BJ (cell line): ENCODE measurements around the gene PRRT1. TPM values are rescaled to one million over a fixed set of nuclear protein-coding genes. Genes with fewer than 3 reads are reported as not detected.
A peak's percentile ranks its signal among the peaks of the same experiment; 100 is the strongest.

ENCODE experiments used
- CTCF ChIA-PET: fragments of 350-600 bp; formaldehyde crosslinking; extraction: SDS; loops from one replicate; lab custom pipeline; 2021; ENCODE audit warnings: antibody characterized with exemption, inconsistent platforms; lab: Yijun Ruan, JAX
- POLR2A ChIA-PET: fragments of 300-600 bp; sonication (Branson Sonifier 250); formaldehyde crosslinking; extraction: SDS; loops from one replicate; lab custom pipeline; 2021; ENCODE audit warnings: antibody characterized with exemption; lab: Charles Lee
- DNase-seq: peaks from one replicate; pipeline ENCODE4 v3.0.0-alpha.2; 2011; ENCODE audit warnings: low read depth
- H3K27me3 ChIP-seq: 2 replicates; pipeline ENCODE4 v1.6.0; 2011; ENCODE audit warnings: low read length; ENCODE audit not compliant: control insufficient read depth, insufficient read depth
- H3K36me3 ChIP-seq: 2 replicates; pipeline ENCODE4 v1.5.1; 2011; ENCODE audit warnings: low read length; ENCODE audit not compliant: control insufficient read depth, insufficient read depth
- H3K4me3 ChIP-seq: 2 replicates; pipeline ENCODE4 v1.5.1; 2011; ENCODE audit warnings: low read depth, mild to moderate bottlenecking, control low read depth, low read length
- polyA plus RNA-seq: library from polyadenylated mRNA; depleted of rRNA; stranded (reverse); fragments of >200 nt; gene quantifications from 2 replicates; pipeline ENCODE4 v1.2.3, GENCODE V29; 2011
- TF ChIP-seq, protein P1 (sequence below): IDR thresholded peaks from 2 replicates; pipeline ENCODE4 v1.5.1; 2011; ENCODE audit warnings: low read depth, mild to moderate bottlenecking, control low read depth, inconsistent platforms, low read length, moderate library complexity; ENCODE audit not compliant: insufficient read depth

Gene PRRT1
- polyA plus RNA-seq, 1 experiment: 0.78 TPM

GRCh38 chr6:32115623-32116022, 36.1 kb downstream of the PRRT1 start:
- DNase-seq: no peak
- ChIA-PET POLR2A (no interaction called here), CTCF (interaction anchor here (1.2 to 5.2 kb wide), 6 partner anchors 13 to 80 kb away, joined by 3 to 51 read pairs (median 12); partner anchors contain the start of genes ATF6B and FKBPL)
- Histone ChIP-seq H3K36me3 (peaks cover 16% of the 10 kb centered on the region), H3K4me3 (no peak overlapping the region), H3K27me3 (no peaks in the 10 kb centered on the region)
- TF ChIP-seq, protein P1, sequence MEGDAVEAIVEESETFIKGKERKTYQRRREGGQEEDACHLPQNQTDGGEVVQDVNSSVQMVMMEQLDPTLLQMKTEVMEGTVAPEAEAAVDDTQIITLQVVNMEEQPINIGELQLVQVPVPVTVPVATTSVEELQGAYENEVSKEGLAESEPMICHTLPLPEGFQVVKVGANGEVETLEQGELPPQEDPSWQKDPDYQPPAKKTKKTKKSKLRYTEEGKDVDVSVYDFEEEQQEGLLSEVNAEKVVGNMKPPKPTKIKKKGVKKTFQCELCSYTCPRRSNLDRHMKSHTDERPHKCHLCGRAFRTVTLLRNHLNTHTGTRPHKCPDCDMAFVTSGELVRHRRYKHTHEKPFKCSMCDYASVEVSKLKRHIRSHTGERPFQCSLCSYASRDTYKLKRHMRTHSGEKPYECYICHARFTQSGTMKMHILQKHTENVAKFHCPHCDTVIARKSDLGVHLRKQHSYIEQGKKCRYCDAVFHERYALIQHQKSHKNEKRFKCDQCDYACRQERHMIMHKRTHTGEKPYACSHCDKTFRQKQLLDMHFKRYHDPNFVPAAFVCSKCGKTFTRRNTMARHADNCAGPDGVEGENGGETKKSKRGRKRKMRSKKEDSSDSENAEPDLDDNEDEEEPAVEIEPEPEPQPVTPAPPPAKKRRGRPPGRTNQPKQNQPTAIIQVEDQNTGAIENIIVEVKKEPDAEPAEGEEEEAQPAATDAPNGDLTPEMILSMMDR: no peak

DNA sequence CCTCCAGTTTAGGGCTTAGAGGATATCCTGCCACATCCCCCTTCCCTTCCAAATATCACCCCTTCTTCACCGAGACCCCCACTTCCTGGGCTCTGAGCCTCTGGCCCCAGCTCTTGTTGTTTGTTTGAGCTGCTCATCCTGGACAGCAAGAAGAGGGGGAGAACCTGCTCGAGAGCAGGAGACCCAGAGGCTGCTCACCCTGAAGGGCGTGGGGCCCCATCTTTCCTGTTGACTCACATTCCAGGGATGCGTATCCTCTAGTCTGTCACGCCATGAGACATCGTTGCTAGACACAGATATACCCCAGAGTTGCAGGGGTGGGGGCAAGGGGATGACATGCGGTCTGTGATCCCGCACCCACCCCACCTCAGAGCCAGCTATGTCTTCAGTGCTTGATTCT, 36.9 kb downstream of the PRRT1 start:
- CTCF ChIA-PET: interaction anchor here (1.0 to 2.4 kb wide), 11 partner anchors 10 to 78 kb away, joined by 3 to 17 read pairs (median 5); no protein-coding TSS in a partner anchor

GRCh38 chr6:32113386-32114352, 38.1 kb downstream of the PRRT1 start:
- POLR2A ChIA-PET: interaction anchor here (0.6 to 0.7 kb wide), 2 partner anchors 25 to 35 kb away, joined by 6 to 11 read pairs; no protein-coding TSS in a partner anchor
- CTCF ChIA-PET: interaction anchor here (1.0 to 2.4 kb wide), 14 partner anchors 11 to 131 kb away, joined by 3 to 17 read pairs (median 4); no protein-coding TSS in a partner anchor
- H3K36me3 ChIP-seq: peaks cover 13% of the 10 kb centered on the region
- TF ChIP-seq, protein P1: peak; percentile 71
- peak; percentile 97 for DNase-seq
- H3K4me3 ChIP-seq: no peak overlapping the region
- peaks cover 4% of the 10 kb centered on the region for H3K27me3 ChIP-seq

More for the DNA sequence above, 36.9 kb downstream of the PRRT1 start:
- no peaks in the 10 kb centered on the region; the same call in 1 of the 2 replicates for H3K27me3 ChIP-seq
- TF ChIP-seq, protein P1: no peak
- peaks cover 14% of the 10 kb centered on the region for H3K36me3 ChIP-seq
- no peak overlapping the region for H3K4me3 ChIP-seq
- peak; percentile 80 for DNase-seq
- POLR2A ChIA-PET: no interaction called here

- Histone ChIP-seq H3K4me3 (no peak overlapping the region), H3K36me3 (peaks cover 8% of the 10 kb centered on the region), H3K27me3 (peaks cover 4% of the 10 kb centered on the region)
- no peak for DNase-seq
- ChIA-PET CTCF (interaction anchor here (2.0 kb wide), 1 partner anchor 25 kb away, joined by 7 read pairs; no protein-coding TSS in a partner anchor), POLR2A (no interaction called here)
- TF ChIP-seq, protein P1: no peak
Observed at GRCh38 chr6:32112431-32112980, 39.2 kb downstream of the PRRT1 start.
